GM19238 (cell line): ENCODE results near the gene CARD14.
"Not testable (repeated sequence)": the region's sequence is repeated elsewhere in the genome, so short reads cannot be mapped to it uniquely, and the experiment has no call there.

Experiments used
- DNase-seq: peaks from one replicate; pipeline ENCODE4 v3.0.0; 2011; ENCODE audit warnings: low spot score; ENCODE audit not compliant: insufficient read length

The CARD14 gene

DNA sequence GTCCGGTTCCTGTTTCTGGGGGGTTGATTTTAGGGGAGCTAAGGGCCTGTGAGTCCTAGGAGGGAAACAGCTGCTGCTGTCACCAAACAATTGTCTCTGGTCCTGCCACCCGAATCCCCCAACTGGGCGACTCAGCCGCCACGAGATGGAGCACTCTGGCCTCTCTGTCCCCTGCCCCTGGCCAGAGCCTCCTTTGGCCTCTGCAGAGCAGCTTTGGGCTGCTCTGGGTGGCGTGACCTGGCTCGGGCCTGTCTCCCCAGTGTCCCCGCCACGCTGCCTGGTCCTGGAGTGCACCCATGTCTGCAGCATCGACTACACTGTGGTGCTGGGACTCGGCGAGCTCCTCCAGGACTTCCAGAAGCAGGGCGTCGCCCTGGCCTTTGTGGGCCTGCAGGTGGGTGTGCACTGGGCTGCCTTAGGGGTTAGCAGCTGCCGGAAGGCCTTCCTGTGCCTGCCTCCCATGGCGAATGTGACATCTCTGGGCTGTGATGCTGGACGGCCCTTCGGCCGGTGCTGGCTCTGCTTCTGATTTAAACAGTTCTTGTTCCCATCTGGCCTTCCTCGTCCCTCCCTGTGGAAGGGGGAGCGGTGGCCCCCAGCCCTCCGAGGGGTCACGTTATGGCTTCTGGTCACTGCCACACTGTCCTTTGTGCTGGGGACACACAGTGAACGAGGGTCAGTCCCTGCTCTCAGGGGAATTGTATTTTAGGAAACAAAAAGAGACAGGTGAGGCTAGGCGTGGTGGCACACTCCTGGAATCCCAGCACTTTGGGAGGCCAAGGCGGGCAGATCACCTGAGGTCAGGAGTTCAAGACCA is 79.3 kb downstream of the CARD14 start:
- DNase-seq, result no peak

- DNase-seq, result no peak
Observed at GRCh38 chr17:80251966-80252365, 82.1 kb downstream of the CARD14 start.

GRCh38 chr17:80252871-80253270 is 83.0 kb downstream of the CARD14 start:
- DNase-seq, result peak; percentile 84

DNA sequence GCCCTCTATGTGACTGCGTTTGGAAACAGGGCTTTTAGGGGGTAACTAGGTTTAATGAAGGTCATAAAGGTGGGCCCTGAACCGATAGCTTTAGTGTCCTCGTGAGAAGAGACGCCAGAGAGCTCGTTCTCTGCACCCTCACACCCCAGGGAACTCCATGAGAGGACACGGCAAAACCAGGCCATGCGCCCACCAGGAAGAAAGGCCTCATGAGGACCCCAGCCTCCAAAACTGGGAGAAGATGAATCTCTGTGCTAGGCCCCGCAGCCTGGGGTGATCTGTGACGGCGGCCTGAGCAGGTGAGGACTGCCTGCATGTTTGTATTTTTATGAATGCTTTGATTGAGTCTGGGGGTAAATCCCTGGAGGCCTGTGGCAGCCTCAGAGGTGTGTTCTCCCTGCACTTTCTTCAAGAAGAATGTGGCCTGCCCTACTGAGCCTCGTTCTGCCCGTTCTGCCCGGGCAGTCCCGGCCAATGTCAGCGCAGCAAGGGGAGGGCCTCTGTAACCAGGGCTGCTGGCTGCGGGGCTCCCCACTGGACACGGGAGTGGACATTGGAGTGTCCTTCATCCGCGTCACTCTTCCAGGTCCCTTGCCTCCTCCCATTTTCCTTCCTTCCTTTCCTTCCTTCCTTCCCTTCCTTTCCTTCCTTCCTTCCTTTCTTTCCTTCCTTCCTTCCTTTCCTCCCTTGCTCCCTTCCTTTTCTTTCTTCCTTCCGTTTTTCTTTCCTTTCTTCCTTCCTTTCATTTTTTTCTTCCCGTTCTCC is 84.0 kb downstream of the CARD14 start:
- no peak for DNase-seq

DNA sequence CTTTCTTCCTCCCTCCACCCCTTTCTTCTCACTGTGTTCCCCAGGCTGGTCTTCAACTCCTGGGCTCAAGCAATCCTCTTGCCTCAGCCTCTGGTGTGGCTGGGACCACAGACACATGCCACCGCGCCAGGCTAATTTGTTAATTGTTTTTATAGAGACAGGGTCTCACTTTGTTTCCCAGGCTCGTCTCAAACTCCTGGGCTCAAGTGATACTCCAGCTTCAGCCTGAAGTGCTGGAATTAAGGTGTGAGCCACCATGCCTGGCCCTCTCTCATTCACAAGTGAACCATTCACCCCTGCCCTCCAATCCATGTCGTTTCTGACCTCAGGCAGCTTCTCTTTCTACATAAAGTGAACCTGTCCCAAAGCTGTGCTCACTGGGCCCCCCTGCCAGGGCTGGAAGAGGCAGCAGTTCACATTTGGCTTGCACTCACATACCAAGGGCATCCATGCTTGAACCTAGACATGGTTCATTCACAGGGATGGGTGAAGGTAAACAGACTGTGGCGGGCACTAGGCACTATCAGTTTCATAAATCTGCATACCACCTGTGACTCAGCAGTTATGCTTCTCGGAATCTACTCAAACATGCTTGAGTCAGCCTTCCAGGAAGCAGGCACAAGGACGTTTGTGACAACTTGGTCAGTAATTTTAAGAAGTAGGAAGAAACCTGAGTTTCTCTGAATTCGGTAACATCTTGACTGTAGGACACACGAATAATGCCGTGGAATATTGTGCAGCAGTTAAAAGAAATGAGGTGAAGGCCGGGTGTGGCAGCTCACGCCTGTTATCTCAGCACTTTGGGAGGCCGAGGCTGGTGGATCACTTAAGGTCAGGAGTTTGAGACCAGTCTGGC is 84.8 kb downstream of the CARD14 start:
- peak; percentile 52 for DNase-seq

DNA sequence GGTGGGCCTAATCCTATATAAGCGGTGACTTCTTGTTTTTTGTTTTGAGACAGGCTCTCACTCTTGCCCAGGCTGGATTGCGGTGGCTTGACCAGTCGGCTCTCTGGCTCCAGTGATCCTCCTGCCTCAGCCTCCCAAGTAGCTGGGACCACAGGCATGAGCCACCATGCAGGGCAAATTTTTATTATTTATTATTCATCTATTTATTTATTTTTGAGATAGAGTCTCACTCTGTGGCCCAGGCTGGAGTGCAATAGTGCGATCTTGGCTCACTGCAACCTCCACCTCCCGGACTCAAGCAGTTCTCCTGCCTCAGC is 86.2 kb downstream of the CARD14 start:
- no peak for DNase-seq

DNA sequence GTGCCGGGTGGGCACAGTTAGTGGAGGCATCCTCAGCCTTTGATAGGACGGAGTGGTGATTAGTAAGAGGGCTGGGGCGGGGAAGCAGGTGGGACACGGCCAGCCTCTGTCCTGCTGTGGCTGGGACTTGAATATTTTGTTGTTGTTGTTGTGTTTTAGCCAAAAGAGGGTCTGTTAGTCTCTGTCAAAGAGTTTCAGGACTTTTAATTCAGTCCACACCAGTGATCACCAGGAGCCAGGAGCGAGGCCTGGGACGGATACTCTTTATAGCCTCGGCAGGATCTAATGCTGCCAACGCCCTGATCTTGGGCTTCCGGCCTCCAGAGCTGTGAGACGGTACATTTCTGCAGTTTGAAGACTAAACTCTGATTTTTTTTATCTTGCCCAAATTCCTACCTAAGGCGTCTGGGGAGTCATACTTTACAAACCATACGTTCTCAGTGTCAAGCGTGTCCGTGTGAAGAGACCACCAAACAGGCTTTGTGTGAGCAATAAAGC is 87.9 kb downstream of the CARD14 start:
- DNase-seq, result no peak

DNA sequence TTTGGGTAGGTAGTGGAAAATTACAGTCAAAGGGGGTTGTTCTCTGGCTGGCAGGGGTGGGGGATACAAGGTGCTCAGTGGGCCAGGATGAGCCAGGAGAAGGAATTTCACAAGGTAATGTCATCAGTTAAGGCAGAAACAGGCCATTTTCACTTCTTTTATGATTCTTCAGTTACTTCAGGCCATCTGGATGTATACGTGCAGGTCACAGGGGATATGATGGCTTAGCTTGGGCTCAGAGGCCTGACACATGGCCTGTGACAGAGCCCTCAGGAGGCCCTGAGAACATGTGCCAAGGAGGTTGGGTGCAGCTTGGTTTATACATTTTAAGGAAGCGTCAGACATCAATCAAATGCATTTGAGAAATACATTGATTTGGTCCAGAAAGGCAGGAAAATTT is 88.5 kb downstream of the CARD14 start:
- not testable (repeated sequence) for DNase-seq
